GM12865 (cell line): ENCODE results near the gene BRD7.

Source experiments
- DNase-seq: peaks from one replicate; pipeline ENCODE4 v3.0.0; 2010; ENCODE audit warnings: low read depth
- H3K4me3 ChIP-seq: 2 replicates; pipeline ENCODE4 v1.5.1; 2011; ENCODE audit warnings: mild to moderate bottlenecking, low read depth, low read length, control low read depth
- TF ChIP-seq, protein P1 (sequence below): IDR thresholded peaks from 2 replicates; pipeline ENCODE4 v1.5.1; 2011; ENCODE audit warnings: low read length, control low read depth, low read depth, inconsistent platforms; ENCODE audit not compliant: insufficient read depth; ENCODE audit errors: missing control alignments

Gene BRD7

DNA sequence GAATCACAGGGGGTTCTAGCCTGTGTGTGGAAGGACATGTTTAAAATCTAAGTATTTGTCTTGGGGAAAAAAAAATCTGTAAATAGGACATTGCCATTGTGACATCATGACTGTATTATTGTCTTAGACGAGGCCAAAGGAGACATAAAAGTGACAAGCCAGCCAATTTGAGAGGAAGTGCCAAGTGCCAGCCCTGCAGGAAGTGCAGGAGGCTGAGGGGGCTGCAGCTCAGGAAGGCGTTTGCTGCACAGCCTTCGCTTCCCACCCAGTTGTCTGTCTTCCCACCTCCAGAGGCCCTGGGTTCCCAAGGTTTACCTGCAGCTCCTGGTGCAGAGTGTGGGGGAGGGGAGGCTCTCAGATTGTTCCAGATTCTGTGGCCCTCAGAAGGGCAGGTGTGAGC, 101.1 kb downstream of the BRD7 start:
- no peak for DNase-seq
- TF ChIP-seq, protein P1, sequence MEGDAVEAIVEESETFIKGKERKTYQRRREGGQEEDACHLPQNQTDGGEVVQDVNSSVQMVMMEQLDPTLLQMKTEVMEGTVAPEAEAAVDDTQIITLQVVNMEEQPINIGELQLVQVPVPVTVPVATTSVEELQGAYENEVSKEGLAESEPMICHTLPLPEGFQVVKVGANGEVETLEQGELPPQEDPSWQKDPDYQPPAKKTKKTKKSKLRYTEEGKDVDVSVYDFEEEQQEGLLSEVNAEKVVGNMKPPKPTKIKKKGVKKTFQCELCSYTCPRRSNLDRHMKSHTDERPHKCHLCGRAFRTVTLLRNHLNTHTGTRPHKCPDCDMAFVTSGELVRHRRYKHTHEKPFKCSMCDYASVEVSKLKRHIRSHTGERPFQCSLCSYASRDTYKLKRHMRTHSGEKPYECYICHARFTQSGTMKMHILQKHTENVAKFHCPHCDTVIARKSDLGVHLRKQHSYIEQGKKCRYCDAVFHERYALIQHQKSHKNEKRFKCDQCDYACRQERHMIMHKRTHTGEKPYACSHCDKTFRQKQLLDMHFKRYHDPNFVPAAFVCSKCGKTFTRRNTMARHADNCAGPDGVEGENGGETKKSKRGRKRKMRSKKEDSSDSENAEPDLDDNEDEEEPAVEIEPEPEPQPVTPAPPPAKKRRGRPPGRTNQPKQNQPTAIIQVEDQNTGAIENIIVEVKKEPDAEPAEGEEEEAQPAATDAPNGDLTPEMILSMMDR, result no peak
- H3K4me3 ChIP-seq, result peak overlapping the region; percentile 83

DNA sequence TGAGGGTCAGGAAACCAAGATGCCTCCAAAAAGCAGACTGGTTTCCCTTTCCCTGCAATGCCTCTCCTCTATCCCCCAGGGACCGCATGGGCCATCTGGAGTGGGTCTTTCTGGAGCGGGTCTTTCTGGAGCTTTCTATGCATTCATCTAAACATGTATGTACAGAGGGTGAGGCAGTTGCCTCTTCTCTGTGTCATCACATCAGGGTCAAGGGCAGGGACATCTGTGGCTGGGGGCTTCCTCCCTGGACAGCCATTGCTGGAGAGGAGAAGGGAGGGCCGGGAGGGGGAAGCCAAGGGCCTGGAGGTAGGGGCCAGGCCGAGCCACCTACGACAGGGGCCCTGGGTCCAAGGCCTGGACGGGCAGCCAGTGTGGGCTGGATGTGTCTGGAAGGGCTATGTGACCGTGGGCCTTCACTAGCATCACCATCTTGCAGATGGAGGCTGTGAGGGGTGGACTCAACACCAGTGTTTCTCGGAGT, 101.6 kb downstream of the BRD7 start:
- TF ChIP-seq, protein P1, result no peak
- peak overlapping the region; percentile 83 for H3K4me3 ChIP-seq
- no peak for DNase-seq

DNA sequence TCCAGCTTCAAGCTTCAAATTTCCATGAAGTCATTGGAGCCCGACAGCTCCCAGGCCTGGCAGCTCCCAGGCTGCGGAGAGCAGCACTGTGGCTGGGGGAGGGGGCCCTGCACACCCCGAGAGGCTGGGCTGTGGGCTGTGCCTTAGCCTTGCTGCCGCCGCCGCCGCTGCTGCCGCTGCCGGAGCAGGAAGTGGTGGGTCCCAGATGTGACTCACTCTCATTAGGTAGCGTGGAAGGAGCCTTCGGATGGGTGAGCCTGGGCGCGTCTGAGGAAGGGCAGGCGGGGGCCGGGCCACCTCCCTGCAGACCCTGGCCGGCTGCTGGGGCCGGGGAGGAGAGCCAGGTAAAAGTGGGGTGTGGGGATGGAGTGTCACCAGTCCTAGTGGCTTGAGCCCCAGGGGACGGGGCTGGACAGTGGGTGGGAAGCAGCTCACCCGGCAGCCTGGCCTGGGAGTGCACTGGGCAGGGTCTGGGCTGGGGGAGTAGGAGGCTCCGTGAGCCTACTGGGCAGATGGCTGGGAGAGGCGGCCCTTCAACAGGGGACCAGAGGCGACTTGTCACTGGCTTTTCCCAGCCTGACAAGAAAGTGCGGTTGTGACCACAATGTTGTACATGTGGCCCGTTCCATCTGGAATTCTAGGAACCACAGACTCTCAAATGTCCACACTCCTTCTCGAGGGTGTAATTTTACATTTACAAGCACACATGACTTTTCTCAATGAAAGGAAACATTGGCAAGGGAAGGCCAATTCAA, 102.3 kb downstream of the BRD7 start, which contains the start of gene ADCY7:
ADCY7 (plus strand) TSS at position 215 of the 755 bp plus-strand sequence. CDS start 21,629 bp downstream, outside the sequence.
- TF ChIP-seq, protein P1, result no peak
- peak; percentile 91 for DNase-seq
- H3K4me3 ChIP-seq, result peak within 1 kb of the TSS; percentile 83
